GM23248 (cell line): ENCODE measurements around the gene AURKA.

Experiments
- EZH2 ChIP-seq: fragments of 200-600 bp; sonication (generic); IDR thresholded peaks from 2 replicates; pipeline ENCODE4 v1.6.1; 2018; ENCODE audit warnings: antibody characterized with exemption, mild to moderate bottlenecking; ENCODE audit not compliant: insufficient read depth, poor library complexity, severe bottlenecking
- EZH2phosphoT487 ChIP-seq: fragments of 200-600 bp; sonication (generic); IDR thresholded peaks from 2 replicates; pipeline ENCODE4 v1.6.1; 2018; ENCODE audit warnings: antibody characterized with exemption, moderate library complexity, mild to moderate bottlenecking, low read depth; ENCODE audit not compliant: insufficient read depth

GRCh38 chr20:56431471-56431870, 39.5 kb upstream of the AURKA start:
- TF ChIP-seq EZH2phosphoT487 (no peak), EZH2 (no peak)
